Activated T-helper 1 cell treated with anti-CD3 and anti-CD28 coated beads, Interleukin-12 subunit alpha, Interleukin-12 subunit beta, Interleukin-2, Interleukin-4 antibody, amounts not matched to agents 30 ng/mL and 10 ng/mL and 1 ng/mL, durations not matched to agents 14 hours and 24 hours and 36 hours (primary cell): ENCODE measurements around the gene EVX2. TPM values are rescaled to one million over a fixed set of nuclear protein-coding genes. Genes with fewer than 3 reads are reported as not detected.

ENCODE experiments used
- DNase-seq: peaks from one replicate; pipeline ENCODE4 v3.0.0; 2021; ENCODE audit warnings: low spot score
- H3K27ac Mint-ChIP-seq: one replicate; pipeline ENCODE4 v1.8.0; 2021; ENCODE audit warnings: mild to moderate bottlenecking, mixed read lengths
- H3K27me3 Mint-ChIP-seq: one replicate; pipeline ENCODE4 v1.8.0; 2022; ENCODE audit warnings: mild to moderate bottlenecking, moderate library complexity, mixed read lengths; ENCODE audit not compliant: insufficient read depth
- H3K36me3 Mint-ChIP-seq: one replicate; pipeline ENCODE4 v1.8.0; 2021; ENCODE audit warnings: low read depth, mixed read lengths
- H3K4me1 Mint-ChIP-seq: one replicate; pipeline ENCODE4 v1.8.0; 2021; ENCODE audit warnings: low read depth, mixed read lengths
- H3K4me3 Mint-ChIP-seq: one replicate; pipeline ENCODE4 v1.8.0; 2021; ENCODE audit warnings: mild to moderate bottlenecking, moderate library complexity, mixed read lengths
- H3K9me3 Mint-ChIP-seq: one replicate; pipeline ENCODE4 v1.8.0; 2021; ENCODE audit warnings: mixed read lengths
- intact Hi-C: fragments of 100-400 bp; cut with micrococcal nuclease; formaldehyde crosslinking; loops from one replicate; pipeline ENCODE4 v1.15.1; 2024
- total RNA-seq: library from RNA; stranded (reverse); gene quantifications from 2 replicates; pipeline ENCODE4 v1.2.3, GENCODE V29; 2022

Gene EVX2
- total RNA-seq, 1 donor from 2014 or later: not detected

DNA sequence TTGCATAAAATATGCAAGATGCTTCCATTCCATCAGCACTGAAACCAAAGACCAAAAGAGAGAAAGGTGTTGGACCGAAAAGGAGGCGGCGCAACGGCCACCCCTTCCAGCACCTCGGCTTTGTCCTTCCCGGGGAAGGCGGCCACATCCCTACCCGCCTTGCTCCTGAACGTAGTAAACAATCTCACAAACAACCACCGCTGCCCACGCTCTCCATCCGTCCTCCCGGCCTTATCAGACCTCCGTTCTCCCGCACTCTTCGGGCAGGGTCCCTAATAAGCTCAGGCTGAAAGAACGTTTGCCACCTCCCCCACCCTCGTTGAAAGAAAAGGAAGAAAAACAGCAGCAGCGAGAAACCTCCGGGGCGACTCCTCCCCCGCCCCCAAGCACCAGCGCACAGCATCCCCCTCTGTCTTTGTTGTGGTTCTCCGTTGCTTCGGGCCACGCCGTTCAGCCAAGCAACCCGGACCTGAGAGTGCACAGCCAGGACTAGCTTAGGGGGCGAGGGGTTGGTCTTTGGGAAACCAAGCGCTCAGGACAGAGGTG lies 4.4 kb downstream of the EVX2 start:
- Mint-ChIP-seq H3K27ac (peak overlapping the region; percentile 89), H3K4me3 (peak overlapping the region; percentile 19), H3K4me1 (no peaks in the 10 kb centered on the region), H3K9me3 (peaks cover 4% of the 10 kb centered on the region), H3K36me3 (peaks cover 3% of the 10 kb centered on the region), H3K27me3 (peaks cover 72% of the 10 kb centered on the region)
- intact Hi-C loops: loop anchor here (2.0 kb wide), 2 partner anchors 51 to 1745 kb away; partner anchors contain the start of gene SP9
- DNase-seq: no peak

DNA sequence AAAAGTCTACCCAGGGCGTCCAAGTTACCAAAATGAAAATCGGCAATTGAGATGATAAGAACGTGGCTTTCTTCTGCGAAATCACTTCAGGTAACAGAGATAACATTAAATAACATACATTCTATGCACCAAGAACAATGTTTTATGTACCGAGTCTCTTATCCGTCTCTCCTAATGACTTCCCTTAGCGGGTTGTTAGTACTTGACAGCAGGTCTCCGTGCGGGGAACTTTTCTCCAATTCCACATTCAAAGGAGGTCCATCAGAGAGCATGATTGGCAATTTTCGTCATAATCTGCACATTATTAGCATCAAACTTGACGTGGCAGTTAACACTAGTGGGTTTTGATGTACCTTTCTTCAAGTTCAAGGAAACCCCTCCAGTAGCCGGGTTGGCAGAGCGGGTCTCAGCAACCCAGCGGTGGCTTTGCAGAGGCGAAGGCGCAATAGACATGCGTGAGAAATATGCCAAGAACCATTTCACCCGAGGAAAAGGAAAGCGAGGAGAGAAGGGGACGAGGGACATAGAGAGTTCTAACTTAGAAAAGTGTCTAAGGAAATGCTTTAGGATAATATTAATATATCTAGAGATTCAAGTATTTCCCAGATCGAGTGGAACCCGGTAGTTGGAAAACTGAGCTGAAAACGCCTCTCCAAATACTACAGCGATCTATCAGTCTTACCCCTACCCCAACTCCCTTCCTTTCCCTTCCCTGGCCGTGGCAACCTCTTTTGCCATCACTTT lies 5.0 kb downstream of the EVX2 start:
- Mint-ChIP-seq H3K9me3 (peaks cover 4% of the 10 kb centered on the region), H3K4me1 (no peaks in the 10 kb centered on the region), H3K36me3 (peaks cover 3% of the 10 kb centered on the region), H3K27ac (peak overlapping the region; percentile 89), H3K4me3 (peak overlapping the region; percentile 19), H3K27me3 (peaks cover 71% of the 10 kb centered on the region)
- no peak for DNase-seq
- intact Hi-C loops: loop anchor here (1.0 to 2.0 kb wide), 3 partner anchors 19 to 1744 kb away; partner anchors contain the start of gene SP9

DNA sequence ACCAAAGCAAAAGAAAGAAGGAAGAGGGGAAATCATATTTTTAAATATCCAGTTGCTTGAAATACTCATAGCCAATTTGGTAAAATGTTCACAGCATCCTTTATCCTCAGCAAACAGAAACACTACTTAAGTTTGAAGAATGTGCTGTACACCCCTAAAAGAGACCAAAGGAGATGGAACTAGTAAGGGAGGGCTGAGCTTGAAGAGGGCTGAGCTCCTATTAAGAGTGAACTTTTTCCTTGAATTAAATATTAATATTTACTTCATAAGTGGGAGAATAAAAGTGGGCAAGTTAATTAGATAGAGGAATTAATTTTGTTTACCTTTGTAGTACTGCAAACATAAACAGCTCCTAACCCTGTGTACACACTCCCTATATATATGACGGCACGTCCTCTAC lies 7.0 kb downstream of the EVX2 start:
- H3K36me3 Mint-ChIP-seq: peaks cover 3% of the 10 kb centered on the region
- H3K27me3 Mint-ChIP-seq: peaks cover 75% of the 10 kb centered on the region
- peaks cover 4% of the 10 kb centered on the region for H3K9me3 Mint-ChIP-seq
- no peak overlapping the region for H3K4me3 Mint-ChIP-seq
- intact Hi-C loops: loop anchor here (2.0 kb wide), 1 partner anchor 86 kb away; no protein-coding TSS in a partner anchor
- no peak for DNase-seq
- H3K27ac Mint-ChIP-seq: no peak overlapping the region
- H3K4me1 Mint-ChIP-seq: no peaks in the 10 kb centered on the region

- intact Hi-C loops: loop anchor here (2.0 kb wide), 1 partner anchor 87 kb away; no protein-coding TSS in a partner anchor
- Mint-ChIP-seq H3K27ac (no peak overlapping the region), H3K36me3 (peaks cover 3% of the 10 kb centered on the region), H3K4me1 (no peaks in the 10 kb centered on the region), H3K9me3 (peaks cover 4% of the 10 kb centered on the region), H3K27me3 (peaks cover 72% of the 10 kb centered on the region), H3K4me3 (no peak overlapping the region)
- no peak for DNase-seq
Measured at GRCh38 chr2:176076063-176076462, 7.7 kb downstream of the EVX2 start.

DNA sequence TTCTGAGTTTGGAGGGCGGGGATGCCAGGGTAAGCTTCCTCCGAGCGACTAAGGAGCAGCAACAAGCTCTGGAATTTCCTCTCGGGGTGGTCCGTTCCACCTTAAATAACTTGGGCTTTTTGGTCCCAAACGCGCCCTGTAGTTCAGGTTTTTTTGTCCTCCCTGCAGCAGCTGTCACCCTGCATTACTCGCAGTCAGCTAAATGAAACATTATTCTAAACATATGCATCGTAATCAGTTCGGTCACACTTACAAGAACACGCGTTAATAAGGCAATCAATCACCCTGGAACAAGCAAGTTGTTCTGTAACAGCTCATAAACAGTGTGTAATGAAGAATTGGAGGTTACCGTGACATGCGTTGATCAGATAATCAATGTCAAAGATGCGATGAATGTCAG lies 8.3 kb downstream of the EVX2 start:
- H3K27me3 Mint-ChIP-seq: peaks cover 72% of the 10 kb centered on the region
- no peak overlapping the region for H3K27ac Mint-ChIP-seq
- H3K4me1 Mint-ChIP-seq: no peaks in the 10 kb centered on the region
- intact Hi-C loops: no loop called here
- peaks cover 4% of the 10 kb centered on the region for H3K9me3 Mint-ChIP-seq
- H3K4me3 Mint-ChIP-seq: no peak overlapping the region
- H3K36me3 Mint-ChIP-seq: peaks cover 3% of the 10 kb centered on the region
- DNase-seq: no peak

DNA sequence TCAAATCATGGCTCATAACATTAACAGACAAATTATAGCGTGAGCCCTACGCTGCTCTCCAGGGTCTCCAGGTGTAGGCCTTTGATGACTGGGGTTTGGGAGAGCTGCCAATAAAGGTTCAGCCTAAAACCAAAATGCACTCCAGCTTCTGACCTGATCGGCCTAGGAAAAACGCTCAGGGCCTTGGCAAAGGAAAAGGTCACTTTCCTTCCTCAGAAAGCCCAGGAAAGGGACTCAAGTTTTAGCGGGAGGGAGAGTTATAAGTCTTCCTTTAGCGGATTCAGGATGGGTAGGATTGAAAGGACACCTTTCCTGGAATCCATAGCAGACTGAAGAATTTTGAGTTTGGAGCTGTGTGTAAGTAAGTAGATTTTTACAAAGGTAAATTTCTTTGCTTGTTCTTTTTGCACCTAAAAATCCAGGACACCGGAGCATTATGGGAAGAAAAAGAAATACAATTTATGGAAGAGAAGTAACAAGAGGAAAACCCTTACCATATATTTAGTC lies 8.8 kb downstream of the EVX2 start:
- Mint-ChIP-seq H3K4me3 (no peak overlapping the region), H3K27ac (no peak overlapping the region), H3K9me3 (peaks cover 4% of the 10 kb centered on the region), H3K27me3 (peaks cover 77% of the 10 kb centered on the region), H3K36me3 (peaks cover 3% of the 10 kb centered on the region), H3K4me1 (no peaks in the 10 kb centered on the region)
- intact Hi-C loops: no loop called here
- DNase-seq: no peak

- Mint-ChIP-seq H3K36me3 (no peaks in the 10 kb centered on the region), H3K27me3 (peaks cover 77% of the 10 kb centered on the region), H3K27ac (no peak overlapping the region), H3K4me3 (no peak overlapping the region), H3K4me1 (peaks cover 5% of the 10 kb centered on the region), H3K9me3 (no peaks in the 10 kb centered on the region)
- DNase-seq: no peak
- intact Hi-C loops: no loop called here
Measured at GRCh38 chr2:176072951-176073904, 10.5 kb downstream of the EVX2 start.

DNA sequence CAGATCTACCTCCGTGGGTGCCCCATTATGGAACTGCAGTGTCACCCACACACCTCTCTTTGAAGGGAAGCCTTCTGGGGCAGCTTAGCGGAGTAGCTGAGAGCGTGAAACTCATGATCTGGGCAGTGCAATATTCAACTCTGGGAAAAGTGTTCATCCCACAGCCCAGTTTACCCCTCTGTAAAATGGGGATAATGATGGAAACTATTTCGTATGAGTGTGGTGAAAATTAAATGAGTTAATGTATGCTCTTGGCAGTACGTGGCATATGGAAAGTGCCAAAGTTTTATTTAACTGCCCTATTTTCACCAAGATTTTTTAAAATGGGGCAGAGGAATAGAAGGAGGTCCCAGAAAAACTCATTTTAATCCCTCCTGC lies 11.5 kb downstream of the EVX2 start:
- Mint-ChIP-seq H3K9me3 (no peaks in the 10 kb centered on the region), H3K27me3 (peaks cover 81% of the 10 kb centered on the region), H3K4me1 (peaks cover 5% of the 10 kb centered on the region), H3K36me3 (no peaks in the 10 kb centered on the region), H3K27ac (no peak overlapping the region), H3K4me3 (no peak overlapping the region)
- intact Hi-C loops: no loop called here
- DNase-seq: no peak

DNA sequence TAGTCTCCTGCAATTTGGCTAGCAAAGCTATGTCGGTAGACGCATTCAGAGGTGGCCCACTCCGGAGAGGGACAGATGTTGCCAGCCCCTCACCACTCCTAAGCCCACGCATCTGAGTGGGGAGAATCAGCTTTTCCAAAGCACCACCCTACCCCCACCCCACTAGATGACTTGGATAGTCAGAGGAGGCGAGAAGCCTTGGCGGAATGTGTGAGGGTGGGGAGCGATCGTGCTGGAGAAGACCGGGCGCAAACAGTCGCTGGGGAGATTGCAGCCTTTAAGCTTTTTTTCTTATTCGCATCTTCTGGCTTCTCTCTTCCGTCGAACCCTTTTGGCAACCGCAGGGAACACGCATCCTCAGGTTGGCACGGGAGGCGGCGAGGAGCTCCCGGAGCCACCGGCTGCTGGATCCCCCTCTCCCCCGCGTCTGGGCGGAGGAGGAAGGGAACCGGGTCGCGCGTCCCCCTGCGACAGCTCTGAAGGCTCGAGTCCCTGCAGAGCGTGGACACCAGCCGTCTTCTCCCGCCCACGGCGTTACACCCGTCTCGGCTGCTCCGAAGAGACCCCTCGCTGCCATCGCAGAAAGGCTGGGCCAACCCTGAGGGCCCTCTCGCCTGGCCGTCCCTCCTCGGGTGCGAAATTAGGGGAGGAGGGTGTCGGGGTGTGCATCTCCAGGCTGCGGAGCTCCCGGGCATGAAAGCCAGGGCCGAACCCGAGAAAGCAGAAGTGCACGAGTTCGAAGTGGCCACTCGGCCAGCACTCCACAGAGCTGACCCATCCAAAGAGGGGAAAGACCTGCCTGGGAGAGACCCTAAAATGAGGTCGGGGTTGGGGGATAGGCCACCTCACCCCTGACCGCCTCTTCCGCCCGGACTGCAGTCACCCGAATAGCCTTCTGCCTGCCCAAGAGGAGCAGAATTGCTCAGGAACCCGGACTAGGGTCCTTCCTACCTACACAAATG lies 12.2 kb downstream of the EVX2 start:
- Mint-ChIP-seq H3K4me1 (peaks cover 5% of the 10 kb centered on the region), H3K27ac (no peak overlapping the region), H3K9me3 (no peaks in the 10 kb centered on the region), H3K4me3 (no peak overlapping the region), H3K36me3 (no peaks in the 10 kb centered on the region), H3K27me3 (peaks cover 82% of the 10 kb centered on the region)
- no peak for DNase-seq
- intact Hi-C loops: no loop called here

- no peak overlapping the region for H3K4me3 Mint-ChIP-seq
- intact Hi-C loops: loop anchor here (10.0 kb wide), 2 partner anchors 566 to 704 kb away; no protein-coding TSS in a partner anchor
- peaks cover 87% of the 10 kb centered on the region for H3K27me3 Mint-ChIP-seq
Measured at GRCh38 chr2:176068419-176068832, 15.3 kb downstream of the EVX2 start.

DNA sequence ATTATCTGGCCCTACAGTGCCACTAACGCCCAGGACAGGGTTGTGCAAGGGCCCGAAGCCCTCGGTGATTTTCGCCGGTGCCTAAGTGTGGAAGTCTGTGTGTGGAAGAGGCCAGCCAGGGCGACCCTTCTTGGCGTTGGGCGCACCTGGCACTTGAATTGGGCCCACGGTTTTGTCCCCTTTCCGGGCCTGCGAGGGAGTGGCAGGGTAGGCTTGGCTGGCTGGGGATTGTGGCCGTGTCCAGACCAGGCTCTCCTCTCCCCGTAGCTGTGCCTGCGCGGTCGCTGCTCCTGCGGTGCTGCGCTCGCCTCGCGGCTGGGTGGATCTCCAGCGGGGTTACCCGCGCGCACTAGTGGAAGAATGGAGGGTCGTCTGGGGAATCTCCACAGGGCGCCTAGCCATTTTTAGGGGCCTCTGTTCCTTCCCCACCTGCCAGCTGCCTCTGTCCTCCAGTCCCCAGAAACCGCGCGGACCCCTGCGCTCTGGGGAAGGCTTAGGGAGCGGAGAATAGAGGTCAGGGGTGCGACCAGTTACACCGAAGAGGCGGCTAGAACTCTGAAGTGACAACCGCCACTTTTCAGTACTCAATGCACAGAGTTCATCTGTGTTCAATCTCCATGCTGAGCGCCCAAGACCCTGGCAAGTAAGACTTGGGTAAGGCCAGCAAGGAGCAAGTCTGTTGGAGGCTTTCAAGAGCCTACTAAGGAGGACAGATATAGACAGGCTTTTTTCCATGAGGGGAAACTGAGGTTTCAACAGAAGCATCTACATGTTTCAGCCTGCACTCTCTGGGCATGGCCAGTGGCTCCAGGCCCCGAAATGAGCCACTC lies 16.0 kb downstream of the EVX2 start:
- H3K4me3 Mint-ChIP-seq: no peak overlapping the region
- H3K27ac Mint-ChIP-seq: no peak overlapping the region
- no peaks in the 10 kb centered on the region for H3K36me3 Mint-ChIP-seq
- no peak for DNase-seq
- H3K9me3 Mint-ChIP-seq: no peaks in the 10 kb centered on the region
- intact Hi-C loops: loop anchor here (10.0 kb wide), 2 partner anchors 567 to 703 kb away; no protein-coding TSS in a partner anchor
- peaks cover 10% of the 10 kb centered on the region for H3K4me1 Mint-ChIP-seq
- peaks cover 82% of the 10 kb centered on the region for H3K27me3 Mint-ChIP-seq

More at GRCh38 chr2:176068419-176068832, 15.3 kb downstream of the EVX2 start:
- Mint-ChIP-seq H3K27ac (no peak overlapping the region), H3K4me1 (peaks cover 10% of the 10 kb centered on the region), H3K9me3 (no peaks in the 10 kb centered on the region), H3K36me3 (no peaks in the 10 kb centered on the region)
- no peak for DNase-seq
